ENCODE results near the gene DNAH17.

Gene DNAH17

GRCh38 chr17:78547035-78547434 is 30.2 kb downstream of the DNAH17 start:
- no peak for DNase-seq (ENCODE audit: low read depth)
- TF ChIP-seq CTCF (conservative IDR thresholded peaks at IDR 0.05; ENCODE audit: low read depth, low read length): no peak
- H3K4me3 ChIP-seq (ENCODE audit: low read depth, low read length): no peak overlapping the region

- TF ChIP-seq CTCF (conservative IDR thresholded peaks at IDR 0.05; ENCODE audit: low read depth, low read length): no peak
- DNase-seq (ENCODE audit: low read depth): no peak
- H3K4me3 ChIP-seq (ENCODE audit: low read depth, low read length): no peak overlapping the region
Observed at GRCh38 chr17:78546476-78546875, 30.7 kb downstream of the DNAH17 start.

- no peak for DNase-seq (ENCODE audit: low read depth)
- TF ChIP-seq CTCF (conservative IDR thresholded peaks at IDR 0.05; ENCODE audit: low read depth, low read length): no peak
- no peak overlapping the region for H3K4me3 ChIP-seq (ENCODE audit: low read depth, low read length)
Observed at GRCh38 chr17:78544881-78545755, 32.1 kb downstream of the DNAH17 start.

GRCh38 chr17:78541488-78542206 is 35.5 kb downstream of the DNAH17 start:
- no peak for TF ChIP-seq CTCF (conservative IDR thresholded peaks at IDR 0.05; ENCODE audit: low read depth, low read length)
- H3K4me3 ChIP-seq (ENCODE audit: low read depth, low read length): no peak overlapping the region
- DNase-seq (ENCODE audit: low read depth): no peak

- H3K4me3 ChIP-seq (ENCODE audit: low read depth, low read length): no peak overlapping the region
- TF ChIP-seq CTCF (conservative IDR thresholded peaks at IDR 0.05; ENCODE audit: low read depth, low read length): no peak
- no peak for DNase-seq (ENCODE audit: low read depth)
Observed at GRCh38 chr17:78539781-78540180, 37.4 kb downstream of the DNAH17 start.

- no peak for TF ChIP-seq CTCF (conservative IDR thresholded peaks at IDR 0.05; ENCODE audit: low read depth, low read length)
- DNase-seq (ENCODE audit: low read depth): no peak
- H3K4me3 ChIP-seq (ENCODE audit: low read depth, low read length): no peak overlapping the region
Observed at GRCh38 chr17:78538033-78538776, 39.0 kb downstream of the DNAH17 start.

All from choroid plexus epithelial cell (primary cell).